Measurements from ENCODE around the gene KLF9.

KLF9 gene

GRCh38 chr9:70413799-70414775 is at the start of gene KLF9:
TSS of gene KLF9 (minus strand) at chr9:70414657. CDS start at chr9:70413363, 1,294 bp downstream.
- in situ Hi-C loops (cut with HindIII; ENCODE audit: low sequenced_read_pairs), result no loop called here

- in situ Hi-C loops (cut with HindIII; ENCODE audit: low sequenced_read_pairs), result no loop called here
Observed at GRCh38 chr9:70463877-70464276, 49.4 kb upstream of the KLF9 start.

GRCh38 chr9:70462300-70462699 is 47.8 kb upstream of the KLF9 start:
- in situ Hi-C loops (cut with HindIII; ENCODE audit: low sequenced_read_pairs), result no loop called here

GRCh38 chr9:70457235-70457634 is 42.8 kb upstream of the KLF9 start:
- in situ Hi-C loops (cut with HindIII; ENCODE audit: low sequenced_read_pairs), result no loop called here

GRCh38 chr9:70455993-70456704 is 41.7 kb upstream of the KLF9 start:
- in situ Hi-C loops (cut with HindIII; ENCODE audit: low sequenced_read_pairs), result no loop called here

GRCh38 chr9:70452365-70452764 is 37.9 kb upstream of the KLF9 start:
- in situ Hi-C loops (cut with HindIII; ENCODE audit: low sequenced_read_pairs), result no loop called here

- in situ Hi-C loops (cut with HindIII; ENCODE audit: low sequenced_read_pairs), result no loop called here
Observed at GRCh38 chr9:70451765-70452164, 37.3 kb upstream of the KLF9 start.

GRCh38 chr9:70450738-70451137 is 36.3 kb upstream of the KLF9 start:
- in situ Hi-C loops (cut with HindIII; ENCODE audit: low sequenced_read_pairs), result no loop called here

GRCh38 chr9:70449461-70449860 is 35.0 kb upstream of the KLF9 start:
- in situ Hi-C loops (cut with HindIII; ENCODE audit: low sequenced_read_pairs), result no loop called here

GRCh38 chr9:70448919-70449318 is 34.5 kb upstream of the KLF9 start:
- in situ Hi-C loops (cut with HindIII; ENCODE audit: low sequenced_read_pairs), result no loop called here

- in situ Hi-C loops (cut with HindIII; ENCODE audit: low sequenced_read_pairs), result no loop called here
Observed at GRCh38 chr9:70444904-70445303, 30.4 kb upstream of the KLF9 start.

GRCh38 chr9:70442328-70442848 is 27.9 kb upstream of the KLF9 start:
- in situ Hi-C loops (cut with HindIII; ENCODE audit: low sequenced_read_pairs), result no loop called here

- in situ Hi-C loops (cut with HindIII; ENCODE audit: low sequenced_read_pairs), result no loop called here
Observed at GRCh38 chr9:70441622-70442021, 27.2 kb upstream of the KLF9 start.

GRCh38 chr9:70439991-70440706 is 25.7 kb upstream of the KLF9 start:
- in situ Hi-C loops (cut with HindIII; ENCODE audit: low sequenced_read_pairs), result no loop called here

- in situ Hi-C loops (cut with HindIII; ENCODE audit: low sequenced_read_pairs), result no loop called here
Observed at GRCh38 chr9:70438341-70438928, 24.0 kb upstream of the KLF9 start.

GRCh38 chr9:70435948-70436347 is 21.5 kb upstream of the KLF9 start:
- in situ Hi-C loops (cut with HindIII; ENCODE audit: low sequenced_read_pairs), result no loop called here

GRCh38 chr9:70429899-70430298 is 15.4 kb upstream of the KLF9 start:
- in situ Hi-C loops (cut with HindIII; ENCODE audit: low sequenced_read_pairs), result no loop called here

- in situ Hi-C loops (cut with HindIII; ENCODE audit: low sequenced_read_pairs), result no loop called here
Observed at GRCh38 chr9:70428781-70429180, 14.3 kb upstream of the KLF9 start.

- in situ Hi-C loops (cut with HindIII; ENCODE audit: low sequenced_read_pairs), result no loop called here
Observed at GRCh38 chr9:70427161-70427945, 12.9 kb upstream of the KLF9 start.

GRCh38 chr9:70425192-70425591 is 10.7 kb upstream of the KLF9 start:
- in situ Hi-C loops (cut with HindIII; ENCODE audit: low sequenced_read_pairs), result no loop called here
